Spinal cord (tissue), 10 donors: ENCODE data around the gene RNF40. TPM values are rescaled to one million over a fixed set of nuclear protein-coding genes. Genes with fewer than 3 reads are reported as not detected.

Source experiments
- DNase-seq, 6 donors: peaks; one replicate each; pipeline versions ENCODE4 v3.0.0 to v3.0.0-alpha.2; 2013 to 2015; ENCODE audit warnings: low spot score in 6 of 6, low read depth in 4 of 6
- H3K27ac ChIP-seq: one replicate; pipeline ENCODE4 v1.5.1; 2013; ENCODE audit warnings: low read depth, low read length, control low read depth
- H3K27me3 ChIP-seq: one replicate; pipeline ENCODE4 v1.6.1; 2013; ENCODE audit warnings: low read length; ENCODE audit not compliant: control insufficient read depth, insufficient read depth
- H3K36me3 ChIP-seq: one replicate; pipeline ENCODE4 v1.6.1; 2013; ENCODE audit warnings: low read length; ENCODE audit not compliant: control insufficient read depth, insufficient read depth
- H3K4me1 ChIP-seq: one replicate; pipeline ENCODE4 v1.6.1; 2013; ENCODE audit warnings: low read length; ENCODE audit not compliant: control insufficient read depth, insufficient read depth
- H3K4me3 ChIP-seq: one replicate; pipeline ENCODE4 v1.5.1; 2013; ENCODE audit warnings: low read depth, low read length, control low read depth
- H3K9me3 ChIP-seq: one replicate; pipeline ENCODE4 v1.6.1; 2013; ENCODE audit warnings: low read length; ENCODE audit not compliant: control insufficient read depth, insufficient read depth
- WGBS: methylation state at CpG from one replicate; pipeline ENCODE4 v1.1.5; 2013; ENCODE audit warnings: missing lambda C conversion rate; ENCODE audit not compliant: insufficient coverage; 5-methylcytosine and 5-hydroxymethylcytosine counted together
- polyA plus RNA-seq, 2 donors: library from polyadenylated mRNA; unstranded; fragments of 120-200 nt; gene quantifications; one replicate each; pipeline ENCODE4 v1.2.1, GENCODE V29; 2013; ENCODE audit not compliant: insufficient read length in 2 of 2
- total RNA-seq, 2 donors: library from RNA; depleted of rRNA in 1 of 2; stranded (reverse); fragments of 120-200 nt in 1 of 2; fragments of >200 nt in 1 of 2; gene quantifications; one replicate each; pipeline versions ENCODE4 v1.2.3 to v1.2.4, GENCODE V29; 2013 to 2014
- donor health status: healthy.

The RNF40 gene
- total and polyA plus RNA-seq, 4 donors, result 70.7 to 132 (median 115) TPM

- no peaks in the 10 kb centered on the region for H3K9me3 ChIP-seq
- H3K4me1 ChIP-seq, result peaks cover 3% of the 10 kb centered on the region
- H3K4me3 ChIP-seq, result no peak overlapping the region
- no peaks in the 10 kb centered on the region for H3K27me3 ChIP-seq
- 94% methylated on average over 12 of the region's 12 CpGs for WGBS
- no peak for DNase-seq
- no peak overlapping the region for H3K27ac ChIP-seq
- peaks cover 88% of the 10 kb centered on the region for H3K36me3 ChIP-seq
Measured at GRCh38 chr16:30723725-30724355, 38.3 kb upstream of the RNF40 start.

DNA sequence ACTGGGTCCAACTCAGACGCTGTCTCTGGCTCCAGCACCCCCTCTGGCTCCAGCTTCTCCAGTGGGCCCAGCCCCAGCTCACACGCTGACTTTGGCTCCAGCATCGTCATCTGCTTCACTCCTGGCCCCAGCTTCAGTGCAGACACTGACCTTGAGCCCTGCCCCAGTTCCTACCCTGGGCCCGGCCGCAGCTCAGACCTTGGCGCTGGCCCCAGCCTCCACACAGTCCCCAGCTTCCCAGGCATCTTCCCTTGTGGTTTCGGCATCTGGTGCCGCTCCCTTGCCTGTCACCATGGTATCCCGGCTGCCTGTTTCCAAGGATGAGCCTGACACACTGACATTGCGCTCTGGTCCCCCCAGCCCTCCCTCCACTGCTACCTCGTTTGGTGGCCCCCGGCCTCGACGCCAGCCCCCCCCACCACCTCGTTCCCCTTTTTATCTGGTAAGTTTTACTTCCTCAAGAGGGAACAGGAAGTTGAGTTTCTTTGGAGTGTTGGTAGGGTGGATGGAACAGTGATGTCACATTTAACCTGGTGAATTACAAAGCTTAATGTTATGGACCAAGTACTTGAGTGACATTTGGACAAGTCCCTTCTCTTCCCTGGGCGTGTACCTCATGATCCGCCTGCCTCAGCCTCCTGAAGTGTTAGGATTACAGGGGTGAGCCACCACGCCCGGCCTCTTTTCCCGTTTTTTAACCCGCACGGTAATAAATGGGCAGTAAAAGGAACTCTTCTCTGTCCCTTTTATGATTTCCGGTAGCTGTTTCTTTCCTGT lies 37.3 kb upstream of the RNF40 start:
- no peak overlapping the region for H3K27ac ChIP-seq
- no peak overlapping the region for H3K4me3 ChIP-seq
- WGBS, result 87% methylated on average over 10 of the region's 23 CpGs
- H3K9me3 ChIP-seq, result no peaks in the 10 kb centered on the region
- DNase-seq, result no peak
- H3K36me3 ChIP-seq, result peaks cover 89% of the 10 kb centered on the region
- H3K4me1 ChIP-seq, result peaks cover 3% of the 10 kb centered on the region
- H3K27me3 ChIP-seq, result no peaks in the 10 kb centered on the region

GRCh38 chr16:30725418-30725792 lies 36.7 kb upstream of the RNF40 start:
- Histone ChIP-seq H3K9me3 (no peaks in the 10 kb centered on the region), H3K27ac (no peak overlapping the region), H3K4me3 (no peak overlapping the region), H3K4me1 (peaks cover 3% of the 10 kb centered on the region), H3K27me3 (no peaks in the 10 kb centered on the region), H3K36me3 (peaks cover 88% of the 10 kb centered on the region)
- no CpG with 5 or more reads among the region's 3 CpGs for whole genome bisulfite sequencing
- no peak for DNase-seq

- peaks cover 84% of the 10 kb centered on the region for H3K36me3 ChIP-seq
- H3K9me3 ChIP-seq, result no peaks in the 10 kb centered on the region
- WGBS, result 100% methylated on average over 2 of the region's 6 CpGs
- no peaks in the 10 kb centered on the region for H3K27me3 ChIP-seq
- DNase-seq, result no peak
- peaks cover 3% of the 10 kb centered on the region for H3K4me1 ChIP-seq
- no peak overlapping the region for H3K27ac ChIP-seq
- no peak overlapping the region for H3K4me3 ChIP-seq
Measured at GRCh38 chr16:30728321-30728720, 33.8 kb upstream of the RNF40 start.

DNA sequence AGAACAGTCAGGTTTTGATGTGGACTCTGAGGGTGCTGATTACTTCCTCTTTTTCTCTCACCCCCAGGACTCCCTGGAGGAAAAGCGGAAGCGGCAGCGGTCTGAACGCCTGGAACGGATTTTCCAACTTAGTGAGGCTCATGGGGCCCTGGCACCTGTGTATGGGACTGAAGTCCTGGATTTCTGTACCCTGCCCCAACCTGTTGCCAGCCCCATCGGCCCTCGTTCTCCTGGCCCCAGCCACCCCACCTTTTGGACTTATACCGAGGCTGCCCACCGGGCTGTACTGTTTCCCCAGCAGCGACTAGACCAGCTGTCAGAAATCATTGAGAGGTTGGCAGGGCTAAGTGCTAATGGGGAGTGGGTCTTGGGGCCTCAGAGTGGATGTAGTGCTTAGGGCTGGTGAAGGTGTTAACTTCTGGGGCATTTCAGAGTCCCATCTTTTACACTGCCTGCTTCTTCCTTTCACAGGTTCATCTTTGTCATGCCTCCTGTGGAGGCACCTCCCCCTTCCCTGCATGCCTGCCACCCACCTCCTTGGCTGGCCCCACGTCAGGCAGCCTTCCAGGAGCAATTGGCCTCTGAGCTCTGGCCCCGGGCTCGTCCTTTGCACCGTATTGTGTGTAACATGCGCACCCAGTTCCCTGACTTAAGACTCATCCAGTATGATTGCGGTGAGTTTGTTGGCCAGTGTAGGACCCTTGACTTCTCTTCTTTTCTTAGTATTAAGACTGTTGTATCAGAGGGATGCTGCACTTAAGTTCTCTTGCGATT lies 33.0 kb upstream of the RNF40 start:
- 86% methylated on average over 11 of the region's 17 CpGs for WGBS
- H3K27ac ChIP-seq, result no peak overlapping the region
- peaks cover 84% of the 10 kb centered on the region for H3K36me3 ChIP-seq
- peaks cover 2% of the 10 kb centered on the region for H3K4me1 ChIP-seq
- H3K9me3 ChIP-seq, result no peaks in the 10 kb centered on the region
- DNase-seq, result no peak
- no peaks in the 10 kb centered on the region for H3K27me3 ChIP-seq
- H3K4me3 ChIP-seq, result no peak overlapping the region

GRCh38 chr16:30731411-30731810 lies 30.7 kb upstream of the RNF40 start:
- no peak for DNase-seq
- no peak overlapping the region for H3K4me3 ChIP-seq
- no peaks in the 10 kb centered on the region for H3K27me3 ChIP-seq
- H3K9me3 ChIP-seq, result no peaks in the 10 kb centered on the region
- H3K4me1 ChIP-seq, result no peaks in the 10 kb centered on the region
- peaks cover 82% of the 10 kb centered on the region for H3K36me3 ChIP-seq
- WGBS, result 100% methylated on average over 2 of the region's 3 CpGs
- H3K27ac ChIP-seq, result no peak overlapping the region

DNA sequence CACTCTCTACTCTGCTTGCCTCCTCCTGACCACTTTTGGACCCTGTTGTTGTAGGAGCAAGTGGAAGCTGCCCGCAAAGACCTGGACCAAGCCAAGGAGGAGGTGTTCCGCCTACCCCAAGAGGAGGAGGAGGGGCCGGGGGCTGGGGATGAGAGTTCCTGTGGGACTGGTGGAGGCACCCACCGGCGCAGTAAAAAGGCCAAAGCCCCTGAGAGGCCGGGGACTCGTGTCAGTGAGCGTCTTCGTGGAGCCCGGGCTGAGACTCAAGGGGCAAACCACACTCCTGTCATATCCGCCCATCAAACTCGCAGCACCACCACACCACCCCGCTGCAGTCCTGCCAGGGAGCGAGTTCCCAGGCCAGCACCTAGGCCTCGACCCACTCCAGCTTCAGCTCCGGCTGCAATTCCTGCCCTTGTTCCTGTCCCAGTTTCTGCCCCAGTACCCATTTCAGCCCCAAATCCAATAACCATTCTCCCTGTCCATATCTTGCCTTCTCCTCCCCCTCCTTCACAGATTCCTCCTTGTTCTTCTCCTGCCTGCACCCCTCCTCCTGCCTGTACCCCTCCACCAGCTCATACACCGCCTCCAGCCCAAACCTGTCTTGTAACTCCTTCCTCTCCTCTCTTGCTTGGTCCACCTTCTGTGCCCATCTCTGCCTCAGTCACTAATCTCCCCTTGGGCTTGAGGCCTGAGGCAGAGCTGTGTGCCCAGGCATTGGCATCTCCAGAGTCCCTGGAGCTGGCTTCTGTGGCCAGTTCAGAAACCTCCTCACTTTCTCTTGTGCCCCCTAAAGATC lies 24.9 kb upstream of the RNF40 start:
- 97% methylated on average over 16 of the region's 17 CpGs for WGBS
- H3K4me3 ChIP-seq, result no peak overlapping the region

GRCh38 chr16:30737794-30738648 lies 24.1 kb upstream of the RNF40 start:
- WGBS, result 96% methylated on average over 16 of the region's 25 CpGs
- no peak for DNase-seq
- no peaks in the 10 kb centered on the region for H3K27me3 ChIP-seq

More for the DNA sequence above, 24.9 kb upstream of the RNF40 start:
- H3K27me3 ChIP-seq, result no peaks in the 10 kb centered on the region
- peaks cover 90% of the 10 kb centered on the region for H3K36me3 ChIP-seq
- no peaks in the 10 kb centered on the region for H3K9me3 ChIP-seq
- H3K27ac ChIP-seq, result no peak overlapping the region
- no peak for DNase-seq
- no peaks in the 10 kb centered on the region for H3K4me1 ChIP-seq

More at GRCh38 chr16:30737794-30738648, 24.1 kb upstream of the RNF40 start:
- Histone ChIP-seq H3K9me3 (no peaks in the 10 kb centered on the region), H3K27ac (no peak overlapping the region), H3K36me3 (peaks cover 87% of the 10 kb centered on the region), H3K4me3 (no peak overlapping the region), H3K4me1 (no peaks in the 10 kb centered on the region)
